IMR-90 (cell line): ENCODE results near the gene KNCN. TPM values are rescaled to one million over a fixed set of nuclear protein-coding genes. Genes with fewer than 3 reads are reported as not detected.

Source experiments
- ATAC-seq: fragments of 200-7000 bp; cut with Tn5 transposase; 2 replicates; pipeline ENCODE4 v1.9.1; 2020; ENCODE audit warnings: low read depth, mild to moderate bottlenecking, moderate library complexity
- BruUV-seq: library from RNA; stranded (reverse); fragments of 400-500 nt; replicated peaks from 2 replicates; lab custom pipeline; 2021; lab: Mats Ljungman, UMichigan
- CTCF ChIA-PET: fragments of 300-600 bp; formaldehyde crosslinking; extraction: SDS; loops from one replicate; lab custom pipeline; 2021; ENCODE audit warnings: antibody characterized with exemption; lab: Yijun Ruan, JAX
- POLR2A ChIA-PET: fragments of 300-600 bp; sonication (Branson Sonifier 250); formaldehyde crosslinking; loops from one replicate; lab custom pipeline; 2022; ENCODE audit warnings: antibody characterized with exemption; ENCODE audit not compliant: unreplicated experiment; lab: Charles Lee
- DNase-seq: peaks from one replicate; pipeline ENCODE4 v3.0.0; 2013
- H2AFZ ChIP-seq: replicated peaks from 2 replicates; pipeline ENCODE3; 2013; ENCODE audit warnings: low read length, mild to moderate bottlenecking; ENCODE audit not compliant: poor library complexity
- H2AK5ac ChIP-seq: 2 replicates; pipeline ENCODE4 v1.6.1; 2013; ENCODE audit warnings: low read depth, low read length, inconsistent platforms
- H2AK9ac ChIP-seq: replicated peaks from 2 replicates; pipeline ENCODE3; 2013; ENCODE audit warnings: mild to moderate bottlenecking, low read depth, low read length, moderate library complexity; ENCODE audit not compliant: poor library complexity
- H2BK120ac ChIP-seq: 2 replicates; pipeline ENCODE4 v1.6.1; 2013; ENCODE audit warnings: low read depth, low read length, inconsistent platforms
- H2BK15ac ChIP-seq: 3 replicates; pipeline ENCODE4 v1.6.1; 2013; ENCODE audit warnings: low read depth, low read length, inconsistent platforms
- H2BK20ac ChIP-seq: 2 replicates; pipeline ENCODE4 v1.6.1; 2013; ENCODE audit warnings: low read depth, mild to moderate bottlenecking, inconsistent platforms, low read length, moderate library complexity
- H2BK5ac ChIP-seq: 2 replicates; pipeline ENCODE4 v1.6.1; 2013; ENCODE audit warnings: mild to moderate bottlenecking, low read depth, low read length, inconsistent platforms; ENCODE audit not compliant: poor library complexity, severe bottlenecking
- H3K14ac ChIP-seq: replicated peaks from 2 replicates; pipeline ENCODE4 v1.6.1; 2013; ENCODE audit warnings: low read depth, low read length, inconsistent platforms
- H3K18ac ChIP-seq: 2 replicates; pipeline ENCODE4 v1.6.1; 2013; ENCODE audit warnings: low read depth, low read length, control low read depth
- H3K23ac ChIP-seq: 2 replicates; pipeline ENCODE4 v1.6.1; 2013; ENCODE audit warnings: low read depth, low read length, inconsistent platforms
- H3K27ac ChIP-seq: 2 replicates; pipeline ENCODE4 v1.5.1; 2013; ENCODE audit warnings: mild to moderate bottlenecking, control low read depth, low read length; ENCODE audit not compliant: insufficient read depth
- H3K27me3 ChIP-seq: 2 replicates; pipeline ENCODE4 v1.6.1; 2013; ENCODE audit warnings: low read length; ENCODE audit not compliant: control insufficient read depth, insufficient read depth
- H3K36me3 ChIP-seq: 2 replicates; pipeline ENCODE4 v1.6.1; 2013; ENCODE audit warnings: low read length, mixed read lengths; ENCODE audit not compliant: control insufficient read depth, insufficient read depth
- H3K4ac ChIP-seq: 2 replicates; pipeline ENCODE4 v1.6.1; 2013; ENCODE audit warnings: low read depth, low read length, inconsistent platforms
- H3K4me1 ChIP-seq: 2 replicates; pipeline ENCODE4 v1.6.1; 2013; ENCODE audit warnings: low read length, mixed read lengths; ENCODE audit not compliant: control insufficient read depth, insufficient read depth
- H3K4me2 ChIP-seq: 2 replicates; pipeline ENCODE4 v1.6.1; 2013; ENCODE audit warnings: low read depth, mild to moderate bottlenecking, control low read depth, low read length, moderate library complexity
- H3K4me3 ChIP-seq: 2 replicates; pipeline ENCODE4 v1.5.1; 2013; ENCODE audit warnings: low read depth, mild to moderate bottlenecking, control low read depth, low read length, moderate library complexity; ENCODE audit not compliant: insufficient read depth
- H3K56ac ChIP-seq: 2 replicates; pipeline ENCODE4 v1.6.1; 2013; ENCODE audit warnings: low read length, inconsistent platforms; ENCODE audit not compliant: insufficient read depth; ENCODE audit errors: extremely low read depth
- H3K79me1 ChIP-seq, 2 experiments: 2 replicates each; pipeline ENCODE4 v1.6.1; 2013; ENCODE audit warnings: low read length in 2 of 2, inconsistent platforms in 1 of 2, low read depth in 1 of 2
- H3K9ac ChIP-seq: 2 replicates; pipeline ENCODE4 v1.6.1; 2013; ENCODE audit warnings: low read depth, low read length, control low read depth
- H3K9me1 ChIP-seq: 2 replicates; pipeline ENCODE4 v1.6.1; 2013; ENCODE audit warnings: low read length, inconsistent platforms; ENCODE audit not compliant: insufficient read depth
- H3K9me3 ChIP-seq: 2 replicates; pipeline ENCODE4 v1.6.1; 2013; ENCODE audit warnings: low read length; ENCODE audit not compliant: control insufficient read depth, insufficient read depth
- H4K20me1 ChIP-seq: 2 replicates; pipeline ENCODE4 v1.6.1; 2013; ENCODE audit warnings: low read length, inconsistent platforms; ENCODE audit not compliant: insufficient read depth
- H4K5ac ChIP-seq: 2 replicates; pipeline ENCODE4 v1.6.1; 2013; ENCODE audit warnings: mild to moderate bottlenecking, low read depth, low read length, control low read depth
- H4K8ac ChIP-seq, 2 experiments: 2 replicates each; pipeline ENCODE4 v1.6.1; 2013; ENCODE audit warnings: low read depth in 2 of 2, low read length in 2 of 2, control low read depth in 1 of 2, inconsistent platforms in 1 of 2
- H4K91ac ChIP-seq: 2 replicates; pipeline ENCODE4 v1.6.1; 2013; ENCODE audit warnings: low read depth, low read length, inconsistent platforms; ENCODE audit not compliant: insufficient read depth
- SMC3 ChIP-seq: fragments of 150-350 bp; IDR thresholded peaks from 2 replicates; pipeline ENCODE4 v1.6.1; 2016; ENCODE audit warnings: low read depth, mild to moderate bottlenecking, antibody characterized with exemption, low read length, moderate library complexity
- WGBS, 2 experiments: methylation state at CpG; one replicate each; pipeline versions ENCODE4 v1.1.5 to v1.1.7; 2013; ENCODE audit warnings: missing lambda C conversion rate in 2 of 2; ENCODE audit not compliant: insufficient read length in 1 of 2; ENCODE audit errors: extremely low coverage in 2 of 2; 5-methylcytosine and 5-hydroxymethylcytosine counted together
- dilution Hi-C: fragments of 300-500 bp; cut with HindIII; formaldehyde crosslinking; loops from one replicate; pipeline ENCODE4 v1.14.3; 2018; ENCODE audit warnings: low sequenced_read_pairs; ENCODE audit not compliant: unreplicated experiment
- in situ Hi-C: fragments of 300-500 bp; cut with MboI; formaldehyde crosslinking; loops from 3 replicates; pipeline ENCODE4 v1.14.3; 2019; ENCODE audit warnings: low sequenced_read_pairs, inconsistent platforms, mixed read lengths
- intact Hi-C: fragments of 100-400 bp; cut with micrococcal nuclease; formaldehyde crosslinking; loops from 2 replicates; pipeline ENCODE4 v1.10.0; 2022
- polyA plus RNA-seq, 3 experiments: library from polyadenylated mRNA; depleted of rRNA; stranded (reverse); fragments of >200 nt; gene quantifications; 2 replicates each; pipeline ENCODE4 v1.2.3, GENCODE V29; 2012; ENCODE audit warnings: low replicate concordance in 1 of 3
- total RNA-seq: library from RNA; depleted of rRNA; stranded (reverse); fragments of >200 nt; gene quantifications from 2 replicates; pipeline ENCODE4 v1.2.3, GENCODE V29; 2012

The KNCN gene
- total and polyA plus RNA-seq, 2 of the 4 experiments (the other 2 are of a cell fraction) = not detected

- no peak for ATAC-seq
- Histone ChIP-seq H3K14ac (no peak overlapping the region), H3K56ac (no peak overlapping the region), H2BK5ac (no peak overlapping the region), H3K27ac (no peak overlapping the region), H3K4ac (no peak overlapping the region; the same call in 1 of the 2 replicates), H3K27me3 (peaks cover 32% of the 10 kb centered on the region), H3K9ac (no peak overlapping the region), H3K79me1 (no peaks in the 10 kb centered on the region), H3K9me3 (no peaks in the 10 kb centered on the region), H3K4me2 (no peak overlapping the region), H2AK5ac (no peak overlapping the region), H3K23ac (no peak overlapping the region), H2AK9ac (no peak overlapping the region), H3K4me3 (no peak overlapping the region), H4K8ac (no peak overlapping the region), H2AFZ (no peak overlapping the region), H2BK20ac (no peak overlapping the region), H3K36me3 (no peaks in the 10 kb centered on the region), H2BK120ac (no peak overlapping the region; the same call in 1 of the 2 replicates), H4K20me1 (0 out of 2 replicates have a peak, but pooled peaks cover 3% of the 10 kb centered on the region), H3K18ac (no peak overlapping the region), H3K4me1 (peaks cover 16% of the 10 kb centered on the region), H2BK15ac (no peak overlapping the region), H3K9me1 (peaks cover 3% of the 10 kb centered on the region), H4K5ac (no peak overlapping the region), H4K91ac (peak overlapping the region; percentile 15; the same call in 1 of the 2 replicates)
- no CpG with 5 or more reads among the region's 2 CpGs for WGBS, 2 experiments
- ChIA-PET CTCF (no interaction called here), POLR2A (no interaction called here)
- dilution Hi-C loops (no loop called here), intact Hi-C loops (no loop called here), in situ Hi-C loops (no loop called here)
- no TSS peak for BruUV-seq
- TF ChIP-seq SMC3 = no peak
- no peak for DNase-seq
These were observed 30.0 kb downstream of the KNCN start for GRCh38 chr1:46521414-46521813.
